GM12873 (cell line): ENCODE results near the gene FBXO2.

ENCODE experiments used
- TF ChIP-seq, protein P1 (sequence below): IDR thresholded peaks from 2 replicates; pipeline ENCODE4 v1.5.1; 2012; ENCODE audit warnings: low read depth, mild to moderate bottlenecking, moderate library complexity, low read length, control low read depth; ENCODE audit not compliant: insufficient read depth; ENCODE audit errors: missing control alignments

Gene FBXO2

GRCh38 chr1:11671544-11672286, 17.5 kb upstream of the FBXO2 start:
- TF ChIP-seq, protein P1, sequence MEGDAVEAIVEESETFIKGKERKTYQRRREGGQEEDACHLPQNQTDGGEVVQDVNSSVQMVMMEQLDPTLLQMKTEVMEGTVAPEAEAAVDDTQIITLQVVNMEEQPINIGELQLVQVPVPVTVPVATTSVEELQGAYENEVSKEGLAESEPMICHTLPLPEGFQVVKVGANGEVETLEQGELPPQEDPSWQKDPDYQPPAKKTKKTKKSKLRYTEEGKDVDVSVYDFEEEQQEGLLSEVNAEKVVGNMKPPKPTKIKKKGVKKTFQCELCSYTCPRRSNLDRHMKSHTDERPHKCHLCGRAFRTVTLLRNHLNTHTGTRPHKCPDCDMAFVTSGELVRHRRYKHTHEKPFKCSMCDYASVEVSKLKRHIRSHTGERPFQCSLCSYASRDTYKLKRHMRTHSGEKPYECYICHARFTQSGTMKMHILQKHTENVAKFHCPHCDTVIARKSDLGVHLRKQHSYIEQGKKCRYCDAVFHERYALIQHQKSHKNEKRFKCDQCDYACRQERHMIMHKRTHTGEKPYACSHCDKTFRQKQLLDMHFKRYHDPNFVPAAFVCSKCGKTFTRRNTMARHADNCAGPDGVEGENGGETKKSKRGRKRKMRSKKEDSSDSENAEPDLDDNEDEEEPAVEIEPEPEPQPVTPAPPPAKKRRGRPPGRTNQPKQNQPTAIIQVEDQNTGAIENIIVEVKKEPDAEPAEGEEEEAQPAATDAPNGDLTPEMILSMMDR: no peak

DNA sequence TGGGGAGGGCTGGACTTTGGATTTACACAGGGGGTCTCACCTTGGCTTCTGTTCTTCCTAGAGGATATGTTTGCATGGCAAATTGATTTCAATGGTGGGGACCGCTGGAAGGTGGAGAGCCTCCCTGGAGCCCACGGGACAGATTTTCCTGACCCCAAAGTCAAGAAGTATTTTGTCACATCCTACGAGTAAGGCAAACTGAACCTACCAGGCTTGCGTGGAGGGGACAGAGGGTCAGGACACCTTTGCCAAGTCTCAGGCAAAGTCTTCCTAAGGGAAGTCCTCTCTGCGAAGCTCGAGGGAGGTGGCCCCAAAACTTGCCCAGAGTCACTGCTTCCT, 16.9 kb upstream of the FBXO2 start:
- TF ChIP-seq, protein P1: no peak

DNA sequence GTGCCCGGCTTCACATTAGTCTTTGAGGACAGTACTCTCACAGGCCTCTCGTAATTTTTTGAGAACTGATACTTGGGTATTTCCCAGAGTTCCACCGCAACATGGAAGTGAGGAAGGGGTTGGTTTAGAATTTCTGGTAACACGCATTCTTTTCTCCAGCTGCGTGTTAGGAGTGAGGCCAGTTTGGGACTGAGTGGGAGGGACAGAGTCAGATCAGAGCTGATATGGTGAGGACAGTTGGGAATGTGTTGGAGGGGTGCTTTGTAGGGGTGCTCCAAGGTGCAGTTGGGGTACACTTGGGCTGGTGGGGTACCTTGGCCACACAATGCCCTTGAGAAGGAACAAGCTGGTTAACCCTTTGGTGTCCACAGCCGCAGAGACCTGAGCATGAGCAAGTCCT, 16.5 kb upstream of the FBXO2 start:
- TF ChIP-seq, protein P1: no peak

- TF ChIP-seq, protein P1: no peak
These were observed 14.3 kb upstream of the FBXO2 start for GRCh38 chr1:11668516-11668915.

GRCh38 chr1:11664336-11665065, 10.3 kb upstream of the FBXO2 start:
- TF ChIP-seq, protein P1: no peak

DNA sequence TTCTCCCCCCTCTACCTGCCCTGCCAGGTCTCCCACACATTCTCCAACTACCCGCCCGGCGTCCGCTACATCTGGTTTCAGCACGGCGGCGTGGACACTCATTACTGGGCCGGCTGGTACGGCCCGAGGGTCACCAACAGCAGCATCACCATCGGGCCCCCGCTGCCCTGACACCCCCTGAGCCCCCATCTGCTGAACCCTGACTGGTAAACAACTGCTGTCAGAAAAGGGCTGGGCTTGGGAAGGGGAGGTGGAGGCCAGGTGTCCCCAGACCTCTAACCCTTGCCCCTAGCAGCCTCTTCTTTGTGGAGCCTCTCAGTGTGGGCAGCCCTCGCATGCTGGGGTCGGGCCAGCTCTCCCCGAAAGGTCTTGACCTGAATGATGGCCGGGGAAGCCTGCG, 6.9 kb upstream of the FBXO2 start:
- TF ChIP-seq, protein P1: no peak

GRCh38 chr1:11659748-11660147, 5.5 kb upstream of the FBXO2 start:
- TF ChIP-seq, protein P1: no peak
